H1 (cell line): Measurements from ENCODE around the gene IRAK1BP1. TPM values are rescaled to one million over a fixed set of nuclear protein-coding genes. Genes with fewer than 3 reads are reported as not detected.

ENCODE experiments used
- CTCF ChIA-PET: fragments of 300-600 bp; sonication (Branson Sonifier 250); formaldehyde crosslinking; loops from one replicate; lab custom pipeline; 2021; ENCODE audit not compliant: partially characterized antibody; lab: Charles Lee
- POLR2A ChIA-PET: fragments of 300-600 bp; sonication (Branson Sonifier 250); formaldehyde crosslinking; loops from one replicate; lab custom pipeline; 2021; ENCODE audit warnings: inconsistent platforms; ENCODE audit not compliant: partially characterized antibody; lab: Charles Lee
- DNase-seq, 2 experiments: peaks; one replicate each; pipeline versions ENCODE4 v3.0.0 to v3.0.0-alpha.2; 2010 to 2022; ENCODE audit warnings: low spot score in 2 of 2, low read depth in 1 of 2, mixed read lengths in 1 of 2
- FAIRE-seq: peaks from 2 replicates; lab custom pipeline; 2011; peaks lifted over from hg19 to GRCh38; lab: Jason Lieb, UNC
- H2AFZ ChIP-seq: 2 replicates; pipeline ENCODE4 v1.8.1; 2012; ENCODE audit warnings: low read length, inconsistent platforms
- H2AK5ac ChIP-seq: 2 replicates; pipeline ENCODE4 v1.6.1; 2013; ENCODE audit warnings: low read depth, low read length
- H2BK120ac ChIP-seq: replicated peaks from 2 replicates; pipeline ENCODE3; 2013; ENCODE audit warnings: low read depth, low read length, inconsistent platforms
- H2BK12ac ChIP-seq: 2 replicates; pipeline ENCODE4 v1.6.1; 2013; ENCODE audit warnings: low read depth, low read length
- H2BK15ac ChIP-seq: 2 replicates; pipeline ENCODE4 v1.6.1; 2013; ENCODE audit warnings: low read length
- H2BK20ac ChIP-seq: 2 replicates; pipeline ENCODE4 v1.6.1; 2013; ENCODE audit warnings: low read length
- H2BK5ac ChIP-seq: 2 replicates; pipeline ENCODE4 v1.6.1; 2013; ENCODE audit warnings: low read depth, low read length
- H3K14ac ChIP-seq: 2 replicates; pipeline ENCODE4 v1.6.1; 2013; ENCODE audit warnings: inconsistent platforms; ENCODE audit not compliant: insufficient read length
- H3K18ac ChIP-seq: 2 replicates; pipeline ENCODE4 v1.6.1; 2013; ENCODE audit warnings: low read length; ENCODE audit errors: extremely low read depth
- H3K23ac ChIP-seq: 2 replicates; pipeline ENCODE4 v1.6.1; 2013; ENCODE audit warnings: inconsistent platforms; ENCODE audit not compliant: insufficient read length
- H3K23me2 ChIP-seq: 2 replicates; pipeline ENCODE4 v1.6.1; 2013; ENCODE audit warnings: low read depth, low read length
- H3K27ac ChIP-seq: 2 replicates; pipeline ENCODE4 v1.6.1; 2011; ENCODE audit warnings: low read depth, low read length, inconsistent platforms
- H3K27me3 ChIP-seq, 4 experiments: replicated peaks in 1 of 4; 1 replicate in 1 of 4; 2 replicates in 3 of 4; pipeline versions ENCODE4 v1.6.1 to v1.8.1; 2011 to 2013; ENCODE audit warnings: low read length in 3 of 4, mild to moderate bottlenecking in 3 of 4, inconsistent platforms in 2 of 4, mixed read lengths in 2 of 4, moderate library complexity in 1 of 4; ENCODE audit not compliant: control insufficient read depth in 3 of 4, insufficient read depth in 3 of 4; ENCODE audit errors: extremely low read depth in 1 of 4
- H3K36me3 ChIP-seq, 4 experiments: 2 replicates each; pipeline versions ENCODE4 v1.6.1 to v1.8.1; 2011 to 2013; ENCODE audit warnings: mild to moderate bottlenecking in 4 of 4, low read length in 3 of 4, moderate library complexity in 2 of 4, control low read depth in 1 of 4, inconsistent platforms in 1 of 4; ENCODE audit not compliant: insufficient read depth in 4 of 4, control insufficient read depth in 2 of 4
- H3K4ac ChIP-seq: replicated peaks from 2 replicates; pipeline ENCODE3; 2013; ENCODE audit warnings: low read length, low read depth, mixed read lengths, inconsistent platforms; ENCODE audit not compliant: insufficient read length
- H3K4me1 ChIP-seq, 4 experiments: replicated peaks in 1 of 4; 1 replicate in 1 of 4; 2 replicates in 3 of 4; pipeline versions ENCODE4 v1.6.1 to v1.8.1; 2011 to 2013; ENCODE audit warnings: low read length in 3 of 4, inconsistent platforms in 2 of 4, mixed read lengths in 1 of 4; ENCODE audit not compliant: insufficient read depth in 4 of 4, control insufficient read depth in 3 of 4
- H3K4me2 ChIP-seq, 2 experiments: 2 replicates each; pipeline versions ENCODE4 v1.6.1 to v1.8.1; 2011 to 2013; ENCODE audit warnings: low read depth in 2 of 2, low read length in 2 of 2, control low read depth in 1 of 2, inconsistent platforms in 1 of 2, mild to moderate bottlenecking in 1 of 2; ENCODE audit not compliant: insufficient read depth in 1 of 2
- H3K4me3 ChIP-seq, 4 experiments: fragments of 200-600, 300-600 bp in 1 of 4; sonication (generic), shearing (Covaris generic), sonication (Bioruptor Twin) in 1 of 4; 2 replicates each; pipeline versions ENCODE4 v1.5.1 to v1.8.1; 2011 to 2016; ENCODE audit warnings: low read length in 4 of 4, low read depth in 3 of 4, control low read depth in 2 of 4, inconsistent platforms in 2 of 4, mild to moderate bottlenecking in 2 of 4, mixed read lengths in 1 of 4, moderate library complexity in 1 of 4; ENCODE audit not compliant: insufficient read depth in 2 of 4; ENCODE audit errors: extremely low read depth in 1 of 4
- H3K56ac ChIP-seq: replicated peaks from 2 replicates; pipeline ENCODE3; 2013; ENCODE audit warnings: low read depth, mild to moderate bottlenecking, mixed read lengths, low read length, inconsistent platforms; ENCODE audit not compliant: insufficient read length
- H3K79me1 ChIP-seq: 2 replicates; pipeline ENCODE4 v1.6.1; 2013; ENCODE audit warnings: low read depth, low read length, control low read depth
- H3K79me2 ChIP-seq, 2 experiments: 2 replicates each; pipeline versions ENCODE4 v1.6.1 to v1.8.1; 2012 to 2013; ENCODE audit warnings: low read length in 2 of 2, mild to moderate bottlenecking in 2 of 2, inconsistent platforms in 1 of 2; ENCODE audit not compliant: insufficient read depth in 2 of 2, control insufficient read depth in 1 of 2
- H3K9ac ChIP-seq, 4 experiments: replicated peaks in 1 of 4; 1 replicate in 1 of 4; 2 replicates in 3 of 4; pipeline versions ENCODE4 v1.6.1 to v1.8.1; 2011 to 2013; ENCODE audit warnings: low read depth in 3 of 4, low read length in 3 of 4, control low read depth in 2 of 4, mild to moderate bottlenecking in 2 of 4, moderate library complexity in 2 of 4, inconsistent platforms in 1 of 4; ENCODE audit errors: extremely low read depth in 1 of 4
- H3K9me3 ChIP-seq, 2 experiments: 2 replicates each; pipeline versions ENCODE4 v1.6.1 to v1.8.1; 2012 to 2013; ENCODE audit warnings: mild to moderate bottlenecking in 2 of 2, moderate library complexity in 2 of 2, control low read depth in 1 of 2, inconsistent platforms in 1 of 2, low read depth in 1 of 2, low read length in 1 of 2, mixed read lengths in 1 of 2; ENCODE audit not compliant: insufficient read depth in 2 of 2
- H4K20me1 ChIP-seq, 2 experiments: replicated peaks in 1 of 2; 2 replicates each; pipeline versions ENCODE3 to v1.8.1; 2011 to 2013; ENCODE audit warnings: inconsistent platforms in 2 of 2, low read length in 2 of 2, mild to moderate bottlenecking in 1 of 2; ENCODE audit not compliant: insufficient read depth in 2 of 2, control insufficient read depth in 1 of 2
- H4K5ac ChIP-seq: 2 replicates; pipeline ENCODE4 v1.6.1; 2013; ENCODE audit warnings: low read length, low read depth, mixed read lengths, inconsistent platforms; ENCODE audit not compliant: insufficient read length
- H4K8ac ChIP-seq: 2 replicates; pipeline ENCODE4 v1.8.0; 2013; ENCODE audit warnings: mild to moderate bottlenecking, moderate library complexity, low read length, inconsistent platforms; ENCODE audit not compliant: insufficient read depth; ENCODE audit errors: extremely low read depth
- H4K91ac ChIP-seq: replicated peaks from 2 replicates; pipeline ENCODE3; 2013; ENCODE audit warnings: low read length, mixed read lengths, inconsistent platforms; ENCODE audit not compliant: insufficient read length
- ATF3 ChIP-seq: IDR thresholded peaks from 2 replicates; pipeline ENCODE4 v1.6.1; 2011; ENCODE audit warnings: low read depth, mild to moderate bottlenecking, low read length; ENCODE audit not compliant: insufficient read depth
- CBX5 ChIP-seq: fragments of 300-800, 300-1000 bp; sonication (generic); IDR thresholded peaks from 2 replicates; pipeline ENCODE4 v1.7.1; 2016; ENCODE audit warnings: antibody characterized with exemption, low read length, low read depth
- CBX8 ChIP-seq: fragments of 300-800, 300-1000 bp; sonication (generic); IDR thresholded peaks from 2 replicates; pipeline ENCODE4 v1.7.1; 2016; ENCODE audit warnings: low read depth, low read length, borderline replicate concordance
- CHD2 ChIP-seq: IDR thresholded peaks from 2 replicates; pipeline ENCODE4 v1.6.1; 2012; ENCODE audit warnings: low read length, improper control_type of control experiment
- HDAC2 ChIP-seq, 2 experiments: fragments of 300-600 bp in 1 of 2; sonication (generic) in 1 of 2; IDR thresholded peaks; 2 replicates each; pipeline ENCODE4 v1.6.1; 2011 to 2012; ENCODE audit warnings: low read depth in 2 of 2, low read length in 2 of 2, mild to moderate bottlenecking in 2 of 2, moderate library complexity in 2 of 2, borderline replicate concordance in 1 of 2, inconsistent platforms in 1 of 2
- JUN ChIP-seq: IDR thresholded peaks from 2 replicates; pipeline ENCODE4 v1.6.1; 2011; ENCODE audit warnings: low read depth, mild to moderate bottlenecking, improper control_type of control experiment, low read length
- KDM1A ChIP-seq: fragments of 200-600, 300-600 bp; sonication (generic); IDR thresholded peaks from 2 replicates; pipeline ENCODE4 v1.7.1; 2016; ENCODE audit warnings: mild to moderate bottlenecking, low read length, borderline replicate concordance
- POU5F1 ChIP-seq: IDR thresholded peaks from 2 replicates; pipeline ENCODE4 v1.6.1; 2011; ENCODE audit warnings: low read depth, mild to moderate bottlenecking, low read length, moderate library complexity
- RBBP5 ChIP-seq: IDR thresholded peaks from 2 replicates; pipeline ENCODE4 v1.7.1; 2012; ENCODE audit warnings: low read depth, mild to moderate bottlenecking, inconsistent platforms, low read length, moderate library complexity, borderline replicate concordance
- SIRT6 ChIP-seq: IDR thresholded peaks from one replicate; pipeline ENCODE4 v1.7.1; 2012; ENCODE audit warnings: low read length, inconsistent platforms
- SIX5 ChIP-seq: IDR thresholded peaks from 2 replicates; pipeline ENCODE4 v1.6.1; 2011; ENCODE audit warnings: mild to moderate bottlenecking, low read depth, low read length
- SRF ChIP-seq: IDR thresholded peaks from 2 replicates; pipeline ENCODE4 v1.6.1; 2011; ENCODE audit warnings: mild to moderate bottlenecking, low read depth, low read length, moderate library complexity
- TAF7 ChIP-seq: optimal IDR thresholded peaks from 2 replicates; pipeline ENCODE3; 2011; ENCODE audit warnings: low read depth, mild to moderate bottlenecking, inconsistent platforms, low read length, moderate library complexity, borderline replicate concordance
- TCF12 ChIP-seq: IDR thresholded peaks from 2 replicates; pipeline ENCODE4 v1.6.1; 2011; ENCODE audit warnings: low read depth, mild to moderate bottlenecking, low read length
- TEAD4 ChIP-seq: IDR thresholded peaks from 2 replicates; pipeline ENCODE4 v1.6.1; 2012; ENCODE audit warnings: low read depth, low read length, inconsistent platforms, mixed read lengths
- WGBS, 2 experiments: shearing (Covaris generic) in 1 of 2; methylation state at CpG; one replicate each; pipeline versions ENCODE4 v1.1.6 to v1.1.7; 2013 to 2015; ENCODE audit warnings: low lambda C conversion rate in 2 of 2, mixed read lengths in 2 of 2, inconsistent platforms in 1 of 2, low coverage in 1 of 2, missing lambda C conversion rate in 1 of 2; ENCODE audit not compliant: insufficient replicate concordance in 2 of 2, insufficient coverage in 1 of 2, insufficient read length in 1 of 2; ENCODE audit errors: extremely low coverage in 1 of 2, missing lambda C conversion rate in 1 of 2; 5-methylcytosine and 5-hydroxymethylcytosine counted together
- polyA plus RNA-seq, 7 experiments: library from polyadenylated mRNA; depleted of rRNA in 3 of 7; stranded (reverse) in 5 of 7; unstranded in 2 of 7; fragments of >200 nt in 5 of 7; fragments of 200-250 nt in 2 of 7; gene quantifications; 1 replicate in 5 of 7; 2 replicates in 1 of 7; 4 replicates in 1 of 7; pipeline versions ENCODE4 v1.2.1 to v1.2.3, GENCODE V29; 2011 to 2013; ENCODE audit warnings: missing spikeins in 2 of 7, mixed read lengths in 2 of 7
- total RNA-seq: library from RNA; stranded (reverse); fragmentation: NEBNext Ultra II Directional; extraction: Animal tissue kit (Norgen Biotek cat#: 25700); gene quantifications from 2 replicates; pipeline ENCODE4 v1.2.1, GENCODE V29; 2021

IRAK1BP1 gene
- total and polyA plus RNA-seq, 2 of the 8 experiments (the other 6 are each of a cell fraction or from before 2014, with no cell fraction given), result 3.7 to 4.7 TPM

- Histone ChIP-seq H3K4me2 (no peak overlapping the region), H3K4ac (no peak overlapping the region), H3K14ac (no peak overlapping the region), H3K9ac (no peak overlapping the region), H3K23me2 (no peaks in the 10 kb centered on the region), H3K9me3 (no peaks in the 10 kb centered on the region), H4K5ac (no peak overlapping the region), H2BK20ac (no peak overlapping the region), H3K23ac (no peak overlapping the region), H2BK120ac (no peak overlapping the region), H2AFZ (no peak overlapping the region), H3K56ac (no peak overlapping the region), H2AK5ac (no peak overlapping the region), H3K27me3 (no peaks in the 10 kb centered on the region), H3K36me3 (no peaks in the 10 kb centered on the region), H4K8ac (no peak overlapping the region), H3K27ac (no peak overlapping the region), H4K91ac (no peak overlapping the region), H2BK5ac (no peak overlapping the region), H3K79me2 (no peaks in the 10 kb centered on the region), H3K4me3 (no peak overlapping the region), H3K79me1 (no peaks in the 10 kb centered on the region), H3K4me1 (peaks cover 0 to 9% (median 4%) of the 10 kb centered on the region in 4 experiments; a peak in 4 of 7 replicates), H2BK12ac (no peak overlapping the region), H4K20me1 (no peaks in the 10 kb centered on the region), H2BK15ac (no peak overlapping the region), H3K18ac (no peak overlapping the region)
- DNase-seq, result no peak
- ChIA-PET POLR2A (no interaction called here), CTCF (no interaction called here)
- WGBS, 2 experiments, result 71% methylated on average over 1 of the region's 1 CpG; no CpG with 5 or more reads in 1 of the 2 experiments
- FAIRE-seq, result no peak
- TF ChIP-seq HDAC2 (IDR thresholded peaks at IDR 0.05; ENCODE audit: borderline replicate concordance in 1 of 2, low read depth in 2 of 2, low read length in 2 of 2) (no peak), TEAD4 (no peak), CHD2 (no peak), ATF3 (no peak), CBX8 (no peak), CBX5 (no peak), TCF12 (no peak), TAF7 (no peak), RBBP5 (no peak), JUN (no peak), SIX5 (no peak), KDM1A (no peak), POU5F1 (no peak), SIRT6 (no peak), SRF (no peak)
Measured at GRCh38 chr6:78845567-78845966, 21.8 kb upstream of the IRAK1BP1 start.
